ENCODE measurements around the gene MTRF1L.

DNA sequence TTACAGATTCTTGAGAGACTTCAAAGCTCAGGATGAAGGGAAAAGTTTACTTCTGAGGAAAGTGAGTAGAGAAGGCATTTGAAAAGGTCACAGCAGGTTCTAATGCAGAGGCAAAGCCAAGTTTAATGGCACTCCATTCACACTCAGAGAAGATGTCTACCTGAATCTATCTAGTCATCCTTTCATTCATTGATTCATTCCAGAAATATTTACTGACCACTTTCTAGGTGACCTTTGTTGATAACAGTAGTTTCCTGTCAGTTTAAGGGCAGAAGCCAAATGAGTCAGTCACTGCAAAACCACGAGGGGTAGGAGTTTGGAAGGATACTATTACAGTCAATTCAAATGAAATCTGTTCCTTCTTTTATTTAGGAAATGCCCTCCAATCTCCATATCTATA is 50.5 kb downstream of the MTRF1L start:
- TF ChIP-seq, protein P1, sequence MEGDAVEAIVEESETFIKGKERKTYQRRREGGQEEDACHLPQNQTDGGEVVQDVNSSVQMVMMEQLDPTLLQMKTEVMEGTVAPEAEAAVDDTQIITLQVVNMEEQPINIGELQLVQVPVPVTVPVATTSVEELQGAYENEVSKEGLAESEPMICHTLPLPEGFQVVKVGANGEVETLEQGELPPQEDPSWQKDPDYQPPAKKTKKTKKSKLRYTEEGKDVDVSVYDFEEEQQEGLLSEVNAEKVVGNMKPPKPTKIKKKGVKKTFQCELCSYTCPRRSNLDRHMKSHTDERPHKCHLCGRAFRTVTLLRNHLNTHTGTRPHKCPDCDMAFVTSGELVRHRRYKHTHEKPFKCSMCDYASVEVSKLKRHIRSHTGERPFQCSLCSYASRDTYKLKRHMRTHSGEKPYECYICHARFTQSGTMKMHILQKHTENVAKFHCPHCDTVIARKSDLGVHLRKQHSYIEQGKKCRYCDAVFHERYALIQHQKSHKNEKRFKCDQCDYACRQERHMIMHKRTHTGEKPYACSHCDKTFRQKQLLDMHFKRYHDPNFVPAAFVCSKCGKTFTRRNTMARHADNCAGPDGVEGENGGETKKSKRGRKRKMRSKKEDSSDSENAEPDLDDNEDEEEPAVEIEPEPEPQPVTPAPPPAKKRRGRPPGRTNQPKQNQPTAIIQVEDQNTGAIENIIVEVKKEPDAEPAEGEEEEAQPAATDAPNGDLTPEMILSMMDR (IDR thresholded peaks at IDR 0.05), result no peak
- TF ChIP-seq POLR2A (IDR thresholded peaks at IDR 0.05), result no peak
